Spleen (tissue), 7 donors: ENCODE measurements around the gene RPL14.

Experiments used
- POLR2A ChIP-seq, 3 donors: fragments of 450-650 bp; IDR thresholded peaks; one replicate each; pipeline ENCODE4 v1.5.1; 2017; ENCODE audit warnings: antibody characterized with exemption in 3 of 3, mild to moderate bottlenecking in 1 of 3
- POLR2AphosphoS5 ChIP-seq, 3 donors: sonication (generic); formaldehyde crosslinking; IDR thresholded peaks; one replicate each; pipeline ENCODE4 v1.5.1; 2017; ENCODE audit warnings: antibody characterized with exemption in 3 of 3
- TF ChIP-seq, protein P1 (sequence below), 11 experiments: fragments of 200-600 bp in 7 of 11; fragments of 450-650 bp in 4 of 11; sonication (generic) in 4 of 11; IDR thresholded peaks in 8 of 11; conservative IDR thresholded peaks in 3 of 11; 1 replicate in 7 of 11; 2 replicates in 4 of 11; pipeline versions ENCODE4 v1.4.0 to v1.8.0; 2016 to 2021; ENCODE audit warnings: antibody characterized with exemption in 11 of 11, inconsistent platforms in 4 of 11, mild to moderate bottlenecking in 1 of 11
- donor health status: DM: no; HTN: no; CAD: no; lungs with moderate emphysema.
- donor health status: DM: no; HTN: no; CAD: no.
- donor health status: DM: no; HTN: no; CAD: no.

DNA sequence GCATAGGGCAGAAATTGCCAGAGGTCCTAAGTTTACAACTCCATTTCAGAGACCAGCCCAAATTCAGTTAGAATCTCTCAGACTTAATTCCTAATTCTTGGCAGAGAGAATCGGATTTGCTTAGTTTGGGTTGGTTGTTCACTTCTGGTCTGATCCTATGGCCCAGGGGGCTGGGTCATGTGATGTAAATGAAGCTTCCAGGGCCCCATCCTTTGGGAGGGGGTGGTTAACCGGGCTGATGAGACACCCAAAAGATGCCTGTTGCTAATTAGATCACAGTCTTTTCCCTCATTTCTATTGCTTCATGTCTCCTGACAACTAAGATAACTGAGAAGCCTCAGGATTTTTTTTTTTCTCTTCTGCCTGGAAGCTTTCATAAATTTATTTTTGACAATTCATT, 37.6 kb downstream of the RPL14 start:
- TF ChIP-seq, protein P1, sequence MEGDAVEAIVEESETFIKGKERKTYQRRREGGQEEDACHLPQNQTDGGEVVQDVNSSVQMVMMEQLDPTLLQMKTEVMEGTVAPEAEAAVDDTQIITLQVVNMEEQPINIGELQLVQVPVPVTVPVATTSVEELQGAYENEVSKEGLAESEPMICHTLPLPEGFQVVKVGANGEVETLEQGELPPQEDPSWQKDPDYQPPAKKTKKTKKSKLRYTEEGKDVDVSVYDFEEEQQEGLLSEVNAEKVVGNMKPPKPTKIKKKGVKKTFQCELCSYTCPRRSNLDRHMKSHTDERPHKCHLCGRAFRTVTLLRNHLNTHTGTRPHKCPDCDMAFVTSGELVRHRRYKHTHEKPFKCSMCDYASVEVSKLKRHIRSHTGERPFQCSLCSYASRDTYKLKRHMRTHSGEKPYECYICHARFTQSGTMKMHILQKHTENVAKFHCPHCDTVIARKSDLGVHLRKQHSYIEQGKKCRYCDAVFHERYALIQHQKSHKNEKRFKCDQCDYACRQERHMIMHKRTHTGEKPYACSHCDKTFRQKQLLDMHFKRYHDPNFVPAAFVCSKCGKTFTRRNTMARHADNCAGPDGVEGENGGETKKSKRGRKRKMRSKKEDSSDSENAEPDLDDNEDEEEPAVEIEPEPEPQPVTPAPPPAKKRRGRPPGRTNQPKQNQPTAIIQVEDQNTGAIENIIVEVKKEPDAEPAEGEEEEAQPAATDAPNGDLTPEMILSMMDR (IDR thresholded peaks at IDR 0.05 in 8 of 11, conservative IDR thresholded peaks at IDR 0.05 in 3 of 11) = no peak
- TF ChIP-seq POLR2A (IDR thresholded peaks at IDR 0.05) (no peak), POLR2AphosphoS5 (IDR thresholded peaks at IDR 0.05) (no peak)
